Osteoblast (primary cell): ENCODE measurements around the gene UGT2A1. TPM values are rescaled to one million over a fixed set of nuclear protein-coding genes. Genes with fewer than 3 reads are reported as not detected.

Experiments used
- DNase-seq: peaks from one replicate; pipeline ENCODE4 v3.0.0; 2011; ENCODE audit warnings: low spot score, mixed read lengths; ENCODE audit not compliant: insufficient read length; ENCODE audit errors: missing footprints
- H2AFZ ChIP-seq: 2 replicates; pipeline ENCODE4 v1.6.0; 2011; ENCODE audit warnings: mild to moderate bottlenecking, low read length
- H3K27ac ChIP-seq: 2 replicates; pipeline ENCODE4 v1.5.1; 2011; ENCODE audit warnings: mild to moderate bottlenecking, low read depth, low read length, moderate library complexity
- H3K27me3 ChIP-seq: 2 replicates; pipeline ENCODE4 v1.6.0; 2012; ENCODE audit warnings: mild to moderate bottlenecking, control low read depth, inconsistent platforms, low read length, moderate library complexity; ENCODE audit not compliant: insufficient read depth
- H3K36me3 ChIP-seq: 2 replicates; pipeline ENCODE4 v1.5.1; 2011; ENCODE audit warnings: mild to moderate bottlenecking, low read length, control low read depth, moderate library complexity; ENCODE audit not compliant: insufficient read depth
- H3K4me1 ChIP-seq: 2 replicates; pipeline ENCODE4 v1.5.1; 2011; ENCODE audit warnings: mild to moderate bottlenecking, low read length, control low read depth, moderate library complexity; ENCODE audit not compliant: insufficient read depth
- H3K4me2 ChIP-seq: 2 replicates; pipeline ENCODE4 v1.6.0; 2011; ENCODE audit warnings: mild to moderate bottlenecking, low read length; ENCODE audit not compliant: insufficient read depth
- H3K4me3 ChIP-seq: fragments of 200-600 bp; sonication (generic); 3 replicates; pipeline ENCODE4 v1.5.1; 2012; ENCODE audit warnings: mild to moderate bottlenecking, low read length, inconsistent platforms; ENCODE audit not compliant: insufficient read depth
- H3K79me2 ChIP-seq: 2 replicates; pipeline ENCODE4 v1.6.0; 2012; ENCODE audit warnings: mild to moderate bottlenecking, low read length, control low read depth, inconsistent platforms; ENCODE audit not compliant: insufficient read depth
- H3K9me3 ChIP-seq: 2 replicates; pipeline ENCODE4 v1.5.1; 2011; ENCODE audit warnings: low read depth, low read length, control low read depth
- H4K20me1 ChIP-seq: 2 replicates; pipeline ENCODE4 v1.6.0; 2012; ENCODE audit warnings: mild to moderate bottlenecking, low read length, control low read depth; ENCODE audit not compliant: insufficient read depth
- CTCF ChIP-seq: IDR thresholded peaks from 2 replicates; pipeline ENCODE4 v1.5.1; 2011; ENCODE audit warnings: mild to moderate bottlenecking, low read depth, low read length, moderate library complexity; ENCODE audit errors: extremely low read depth
- small RNA-seq: library from RNA; depleted of rRNA; stranded (forward); fragments of <200 nt; gene quantifications from one replicate; pipeline ENCODE3, GENCODE V24; 2012
- total RNA-seq: library from RNA; depleted of rRNA; stranded (reverse); fragments of >200 nt; gene quantifications from 2 replicates; pipeline ENCODE4 v1.2.3, GENCODE V29; 2012

UGT2A1 gene
- total RNA-seq, 1 donor: not detected

- no peak for TF ChIP-seq CTCF
- no peak overlapping the region for H3K27ac ChIP-seq
- no peak overlapping the region for H2AFZ ChIP-seq
Measured at GRCh38 chr4:69563424-69563823, 89.6 kb downstream of the UGT2A1 start.

DNA sequence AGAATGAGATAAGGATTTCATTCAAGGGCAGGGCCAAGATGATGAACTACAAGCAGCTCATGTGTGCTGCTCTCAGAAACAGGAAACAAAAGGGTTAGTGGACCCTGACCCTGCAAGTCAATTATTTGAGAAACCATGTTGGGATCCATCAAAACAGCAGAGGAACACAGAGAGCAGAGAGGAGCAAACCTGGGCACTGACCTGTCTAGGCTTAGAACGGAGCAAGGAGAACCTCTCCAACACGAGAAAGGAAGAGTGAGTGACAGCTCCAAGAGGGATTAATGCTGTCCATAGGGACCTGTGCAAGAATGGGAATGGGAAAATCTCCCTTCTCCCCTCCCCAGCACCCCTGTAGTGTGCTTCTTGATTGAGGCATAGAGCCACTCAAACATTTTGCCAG lies 103.4 kb downstream of the UGT2A1 start:
- H3K79me2 ChIP-seq: no peaks in the 10 kb centered on the region
- H3K27me3 ChIP-seq: no peaks in the 10 kb centered on the region
- no peak overlapping the region for H3K4me3 ChIP-seq
- H4K20me1 ChIP-seq: no peaks in the 10 kb centered on the region
- H2AFZ ChIP-seq: no peak overlapping the region
- H3K4me2 ChIP-seq: no peak overlapping the region
- DNase-seq: no peak
- no peaks in the 10 kb centered on the region for H3K4me1 ChIP-seq
- no peak for TF ChIP-seq CTCF
- no peaks in the 10 kb centered on the region for H3K36me3 ChIP-seq
- no peaks in the 10 kb centered on the region for H3K9me3 ChIP-seq
- H3K27ac ChIP-seq: no peak overlapping the region

More at GRCh38 chr4:69563424-69563823, 89.6 kb downstream of the UGT2A1 start:
- H4K20me1 ChIP-seq: no peaks in the 10 kb centered on the region
- no peak for DNase-seq
- no peaks in the 10 kb centered on the region for H3K4me1 ChIP-seq
- no peak overlapping the region for H3K4me3 ChIP-seq
- no peak overlapping the region for H3K4me2 ChIP-seq
- no peaks in the 10 kb centered on the region for H3K27me3 ChIP-seq
- no peaks in the 10 kb centered on the region for H3K9me3 ChIP-seq
- no peaks in the 10 kb centered on the region for H3K79me2 ChIP-seq
- no peaks in the 10 kb centered on the region for H3K36me3 ChIP-seq

DNA sequence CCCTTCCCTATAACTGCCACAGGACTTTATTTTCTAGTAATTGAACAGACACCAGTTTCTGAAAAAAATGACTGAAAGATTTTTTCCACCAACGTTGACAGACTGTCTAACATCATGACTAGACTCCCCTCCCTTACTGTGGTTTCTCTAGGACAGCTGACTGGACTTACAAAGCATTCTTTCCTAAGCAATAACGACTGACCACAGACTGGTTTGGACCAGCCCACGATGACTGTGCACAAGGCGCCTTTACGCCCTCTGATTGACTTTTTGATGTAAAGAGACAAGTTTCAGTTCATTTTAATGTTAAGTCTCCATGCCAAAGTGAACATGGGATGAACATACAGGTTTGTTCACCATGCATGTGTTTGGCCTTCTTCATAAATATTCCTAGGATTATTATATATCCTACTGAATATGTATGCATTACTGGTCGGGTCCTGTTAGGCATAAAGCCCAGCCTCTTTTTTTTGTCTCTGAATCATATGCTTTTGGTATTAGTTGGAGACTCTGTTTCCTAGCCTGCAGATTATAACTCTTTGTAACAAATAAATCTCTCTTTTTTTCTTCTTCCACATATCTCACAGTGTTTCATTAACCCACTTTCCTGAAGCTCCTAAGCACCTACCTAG lies 106.8 kb downstream of the UGT2A1 start:
- H2AFZ ChIP-seq: no peak overlapping the region
- no peaks in the 10 kb centered on the region for H3K27me3 ChIP-seq
- DNase-seq: no peak
- no peaks in the 10 kb centered on the region for H3K4me1 ChIP-seq
- H3K36me3 ChIP-seq: no peaks in the 10 kb centered on the region
- H3K4me3 ChIP-seq: no peak overlapping the region
- H4K20me1 ChIP-seq: no peaks in the 10 kb centered on the region
- H3K79me2 ChIP-seq: no peaks in the 10 kb centered on the region
- H3K9me3 ChIP-seq: no peaks in the 10 kb centered on the region
- H3K27ac ChIP-seq: no peak overlapping the region
- no peak for TF ChIP-seq CTCF
- no peak overlapping the region for H3K4me2 ChIP-seq

Small RNA genes lying within 50 kb of the gene (small RNA-seq; reads per million reads assigned to genes)
- gene UGT2A2: not detected

Other genes with a start within 250 kb of the UGT2A1 start
- not detected in 2 replicates for gene UGT2B4, start 157.3 kb downstream of the UGT2A1 start, total RNA-seq
- gene UGT2A2, start 13.6 kb downstream of the UGT2A1 start, total RNA-seq: not detected in 2 replicates
- not detected in 2 replicates for gene SULT1B1, start 107.4 kb upstream of the UGT2A1 start, total RNA-seq
- gene SULT1E1, start 206.9 kb upstream of the UGT2A1 start, total RNA-seq: not detected in 2 replicates